RWPE1 (cell line): ENCODE data around the gene SEC61B.

ENCODE experiments used
- CTCF ChIA-PET: fragments of 350-600 bp; sonication (Branson Sonifier 250); formaldehyde crosslinking; extraction: SDS; loops from one replicate; lab custom pipeline; 2021; lab: Yijun Ruan, JAX
- POLR2A ChIA-PET: fragments of 400-600 bp; formaldehyde crosslinking; extraction: SDS; loops from one replicate; lab custom pipeline; 2020; ENCODE audit warnings: antibody characterized with exemption; ENCODE audit not compliant: low non-redundant PET; lab: Yijun Ruan, JAX
- DNase-seq: peaks from one replicate; pipeline ENCODE4 v3.0.0; 2012; ENCODE audit warnings: low spot score
- H3K27ac ChIP-seq: fragments of 450-650 bp; 2 replicates; pipeline ENCODE4 v1.5.1; 2017
- TF ChIP-seq, protein P1 (sequence below): fragments of 450-650 bp; conservative IDR thresholded peaks from 2 replicates; pipeline ENCODE4 v1.5.1; 2017; ENCODE audit warnings: low read depth, mild to moderate bottlenecking

Gene SEC61B

DNA sequence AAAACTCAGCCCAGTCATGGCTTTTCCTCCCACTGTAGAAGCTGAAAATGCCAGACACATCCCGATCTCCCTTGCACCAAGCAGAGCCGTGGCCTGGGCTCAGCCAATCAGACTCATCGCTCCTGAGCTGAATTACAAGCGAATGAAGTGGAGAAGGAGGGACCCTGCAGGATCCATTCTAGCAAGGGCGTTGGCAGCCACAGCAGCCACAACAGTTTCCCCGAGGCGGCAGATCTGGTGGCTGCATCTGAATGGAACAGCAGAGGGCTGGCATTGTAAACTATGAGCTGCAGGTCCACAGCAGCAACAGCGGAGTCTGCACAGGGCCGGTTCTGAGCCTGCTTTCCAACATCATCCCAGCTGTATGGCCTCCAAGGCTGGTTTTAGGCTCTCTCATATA is 24.1 kb upstream of the SEC61B start:
- no peak overlapping the region for H3K27ac ChIP-seq
- no peak for DNase-seq
- ChIA-PET POLR2A (no interaction called here), CTCF (interaction anchor here (0.5 to 0.9 kb wide), 5 partner anchors 10 to 1025 kb away, joined by 3 to 4 read pairs (median 3); partner anchors contain the start of gene ALG2)
- TF ChIP-seq, protein P1, sequence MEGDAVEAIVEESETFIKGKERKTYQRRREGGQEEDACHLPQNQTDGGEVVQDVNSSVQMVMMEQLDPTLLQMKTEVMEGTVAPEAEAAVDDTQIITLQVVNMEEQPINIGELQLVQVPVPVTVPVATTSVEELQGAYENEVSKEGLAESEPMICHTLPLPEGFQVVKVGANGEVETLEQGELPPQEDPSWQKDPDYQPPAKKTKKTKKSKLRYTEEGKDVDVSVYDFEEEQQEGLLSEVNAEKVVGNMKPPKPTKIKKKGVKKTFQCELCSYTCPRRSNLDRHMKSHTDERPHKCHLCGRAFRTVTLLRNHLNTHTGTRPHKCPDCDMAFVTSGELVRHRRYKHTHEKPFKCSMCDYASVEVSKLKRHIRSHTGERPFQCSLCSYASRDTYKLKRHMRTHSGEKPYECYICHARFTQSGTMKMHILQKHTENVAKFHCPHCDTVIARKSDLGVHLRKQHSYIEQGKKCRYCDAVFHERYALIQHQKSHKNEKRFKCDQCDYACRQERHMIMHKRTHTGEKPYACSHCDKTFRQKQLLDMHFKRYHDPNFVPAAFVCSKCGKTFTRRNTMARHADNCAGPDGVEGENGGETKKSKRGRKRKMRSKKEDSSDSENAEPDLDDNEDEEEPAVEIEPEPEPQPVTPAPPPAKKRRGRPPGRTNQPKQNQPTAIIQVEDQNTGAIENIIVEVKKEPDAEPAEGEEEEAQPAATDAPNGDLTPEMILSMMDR = no peak

DNA sequence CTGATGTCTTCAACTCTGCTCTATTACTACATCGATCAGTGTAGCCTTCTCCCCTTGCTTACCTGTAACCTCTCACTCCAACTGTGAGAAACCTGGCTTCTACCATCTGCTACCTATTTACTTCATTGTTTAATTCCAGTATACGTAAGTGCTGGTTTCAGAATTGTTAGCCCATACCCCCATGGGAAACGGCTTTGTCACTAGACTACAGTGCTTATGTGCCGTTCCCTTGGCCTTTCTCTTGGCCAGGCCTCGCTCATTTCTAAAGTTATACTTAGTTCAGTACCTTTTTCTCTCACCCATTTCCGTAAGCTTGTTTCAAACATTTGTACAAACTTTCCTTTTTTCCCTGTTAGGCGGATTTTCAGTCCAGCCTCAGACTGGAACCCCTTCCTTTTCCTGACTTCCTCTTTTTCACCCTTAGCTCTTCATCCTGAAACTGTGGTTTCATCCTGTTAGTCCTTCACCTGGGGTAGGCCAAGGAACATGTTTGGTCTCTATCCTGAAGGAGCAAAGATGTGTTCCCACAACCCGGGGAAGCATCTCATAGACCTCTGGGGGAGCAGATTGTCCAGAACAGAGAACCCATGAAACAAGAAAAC is 22.0 kb upstream of the SEC61B start:
- no peak for DNase-seq
- POLR2A ChIA-PET = no interaction called here
- CTCF ChIA-PET = interaction anchor here (0.6 kb wide), 1 partner anchor 18 kb away, joined by 3 read pairs; no protein-coding TSS in a partner anchor
- TF ChIP-seq, protein P1 = no peak
- no peak overlapping the region for H3K27ac ChIP-seq

DNA sequence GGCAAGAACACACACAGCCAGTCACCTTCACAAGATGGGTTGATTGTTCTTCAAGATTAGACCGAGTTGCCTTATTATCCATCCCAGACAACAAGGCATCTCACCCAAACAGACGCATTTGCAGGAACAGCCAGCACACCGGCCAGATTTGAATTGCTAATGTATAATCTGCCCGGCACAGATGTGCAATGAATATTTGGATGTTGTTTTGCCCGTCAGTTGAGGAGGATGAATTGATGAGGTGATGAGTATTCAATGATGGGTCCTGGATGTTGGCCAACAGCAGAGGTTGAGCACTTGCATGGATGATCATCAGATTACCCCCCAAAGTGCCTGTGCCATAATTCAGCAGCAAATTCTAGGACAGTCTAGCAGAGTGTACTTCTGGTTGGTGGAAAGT is 20.5 kb upstream of the SEC61B start:
- H3K27ac ChIP-seq = no peak overlapping the region
- ChIA-PET POLR2A (no interaction called here), CTCF (interaction anchor here (0.5 to 1.6 kb wide), 2 partner anchors 16 to 46 kb away, joined by 3 to 4 read pairs; no protein-coding TSS in a partner anchor)
- DNase-seq = no peak
- TF ChIP-seq, protein P1 = no peak

DNA sequence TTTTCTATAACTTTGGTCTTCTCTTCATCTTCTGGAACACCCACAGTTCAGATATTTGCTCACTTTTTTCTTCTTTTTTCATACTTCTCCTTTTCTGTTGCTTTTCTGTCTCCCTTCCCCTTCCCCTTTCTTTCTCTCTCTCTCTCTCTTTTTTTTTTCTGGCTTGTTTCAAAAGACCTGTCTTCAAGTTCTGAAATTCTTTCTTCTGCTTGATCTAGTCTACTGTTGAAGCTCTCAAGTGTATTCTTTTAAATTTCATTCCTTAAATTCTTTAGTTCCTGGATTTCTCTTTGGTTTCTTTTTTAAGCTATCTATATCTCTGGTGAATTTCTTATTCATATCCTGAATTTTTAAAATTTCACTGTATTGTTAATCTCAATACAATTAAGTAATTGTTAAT is 11.5 kb upstream of the SEC61B start:
- ChIA-PET CTCF (interaction anchor here (1.1 kb wide), 1 partner anchor 47 kb away, joined by 4 read pairs; no protein-coding TSS in a partner anchor), POLR2A (no interaction called here)
- no peak overlapping the region for H3K27ac ChIP-seq
- no peak for DNase-seq
- TF ChIP-seq, protein P1 = no peak

DNA sequence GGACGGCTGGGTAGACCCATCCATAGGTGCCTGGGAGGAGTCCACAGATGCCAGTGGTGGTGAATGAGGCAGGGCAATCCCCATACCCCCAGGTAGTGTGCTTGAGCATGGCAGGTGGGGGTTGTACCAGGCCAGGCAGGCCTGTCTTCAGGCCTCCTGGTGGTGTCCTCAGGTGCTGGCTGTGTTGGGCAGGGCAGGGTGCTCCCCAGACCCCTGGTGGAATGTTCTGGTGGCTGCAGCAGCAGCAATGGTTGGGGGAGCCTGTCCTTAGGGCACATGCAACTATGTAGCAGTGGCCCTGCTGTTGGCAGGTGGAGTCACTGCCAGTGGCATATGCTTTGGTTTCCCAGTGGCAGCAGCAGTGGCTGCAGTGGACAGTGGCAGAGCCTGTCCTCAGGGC is 10.3 kb upstream of the SEC61B start:
- DNase-seq = no peak
- TF ChIP-seq, protein P1 = no peak
- H3K27ac ChIP-seq = no peak overlapping the region
- ChIA-PET POLR2A (no interaction called here), CTCF (interaction anchor here (0.5 to 0.6 kb wide), 2 partner anchors 318 to 948 kb away, joined by 3 read pairs; no protein-coding TSS in a partner anchor)

DNA sequence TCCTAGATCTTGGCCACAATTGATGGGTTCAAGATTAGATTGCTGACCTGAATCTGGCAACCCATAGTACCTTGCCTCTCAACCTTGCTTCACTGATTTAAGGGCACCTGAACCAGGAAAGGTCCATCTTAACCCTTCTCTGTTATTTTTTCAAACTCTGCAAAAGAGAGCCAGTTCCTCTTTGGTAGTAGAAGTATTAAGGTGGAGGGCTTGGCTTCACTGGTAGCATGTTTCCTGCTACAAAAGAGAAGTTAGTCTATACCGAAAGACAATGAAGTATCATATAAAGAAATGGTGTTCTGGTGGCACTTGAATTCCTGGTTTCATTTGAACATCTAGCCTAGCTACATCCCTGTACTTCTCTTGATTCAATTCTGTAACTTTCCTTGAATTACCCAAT is 8.9 kb upstream of the SEC61B start:
- no peak for DNase-seq
- no peak overlapping the region for H3K27ac ChIP-seq
- ChIA-PET POLR2A (interaction anchor here (0.8 kb wide), 1 partner anchor 9 kb away, joined by 4 read pairs; the partner anchor contains the start of genes ALG2 and SEC61B), CTCF (interaction anchor here (0.6 kb wide), 1 partner anchor 11 kb away, joined by 3 read pairs; no protein-coding TSS in a partner anchor)
- TF ChIP-seq, protein P1 = no peak
